Suprapubic skin (tissue), 4 donors: Measurements from ENCODE around the gene SYNE3. TPM values are rescaled to one million over a fixed set of nuclear protein-coding genes. Genes with fewer than 3 reads are reported as not detected.

Source experiments
- DNase-seq, 2 donors: peaks; one replicate each; pipeline ENCODE4 v3.0.0-alpha.2; 2019; ENCODE audit warnings: low spot score in 2 of 2
- H3K27ac ChIP-seq: fragments of 200-600 bp; sonication (generic); one replicate; pipeline ENCODE4 v1.5.1; 2019
- H3K27me3 ChIP-seq: fragments of 200-600 bp; sonication (generic); one replicate; pipeline ENCODE4 v1.5.1; 2019
- H3K36me3 ChIP-seq: fragments of 200-600 bp; sonication (generic); one replicate; pipeline ENCODE4 v1.5.1; 2019
- H3K4me1 ChIP-seq: fragments of 200-600 bp; sonication (generic); one replicate; pipeline ENCODE4 v1.5.1; 2019
- H3K4me3 ChIP-seq: fragments of 200-600 bp; sonication (generic); one replicate; pipeline ENCODE4 v1.5.1; 2019; ENCODE audit warnings: mild to moderate bottlenecking
- H3K9me3 ChIP-seq: fragments of 200-600 bp; sonication (generic); one replicate; pipeline ENCODE4 v1.5.1; 2019
- CTCF ChIP-seq, 2 donors: fragments of 200-600 bp in 1 of 2; fragments of 450-650 bp in 1 of 2; sonication (generic) in 1 of 2; IDR thresholded peaks; one replicate each; pipeline ENCODE4 v1.5.1; 2016 to 2019; ENCODE audit warnings: antibody characterized with exemption in 2 of 2, mild to moderate bottlenecking in 1 of 2, moderate library complexity in 1 of 2
- EP300 ChIP-seq: sonication (generic); formaldehyde crosslinking; IDR thresholded peaks from one replicate; pipeline ENCODE4 v1.6.1; 2017; ENCODE audit warnings: antibody characterized with exemption
- POLR2A ChIP-seq, 2 donors: fragments of 450-650 bp; IDR thresholded peaks; one replicate each; pipeline ENCODE4 v1.6.1; 2017; ENCODE audit warnings: antibody characterized with exemption in 2 of 2, mild to moderate bottlenecking in 2 of 2, moderate library complexity in 2 of 2
- POLR2AphosphoS5 ChIP-seq, 3 donors: sonication (generic); formaldehyde crosslinking; IDR thresholded peaks; one replicate each; pipeline ENCODE4 v1.6.1; 2017; ENCODE audit warnings: antibody characterized with exemption in 3 of 3
- WGBS: methylation state at CpG from one replicate; pipeline ENCODE4 v1.1.5; 2018; 5-methylcytosine and 5-hydroxymethylcytosine counted together
- total RNA-seq, 4 donors: library from RNA; depleted of rRNA; stranded (reverse); fragments of >200 nt; gene quantifications; one replicate each; pipeline ENCODE4 v1.1.0, GENCODE V29; 2016

The SYNE3 gene
- total RNA-seq, 4 donors from 2014 or later, result 9.1 to 21.4 (median 12.8) TPM

GRCh38 chr14:95529216-95529615 lies 12.8 kb upstream of the SYNE3 start:
- Histone ChIP-seq H3K4me3 (no peak overlapping the region), H3K27me3 (no peaks in the 10 kb centered on the region), H3K27ac (no peak overlapping the region), H3K4me1 (peaks cover 71% of the 10 kb centered on the region), H3K36me3 (no peaks in the 10 kb centered on the region), H3K9me3 (no peaks in the 10 kb centered on the region)
- DNase-seq, result peak in 1 of 2 donors; percentile 26
- 86% methylated on average over 7 of the region's 7 CpGs for WGBS
- TF ChIP-seq CTCF (IDR thresholded peaks at IDR 0.05), result no peak
- TF ChIP-seq POLR2AphosphoS5 (IDR thresholded peaks at IDR 0.05), result no peak
- no peak for TF ChIP-seq EP300
- TF ChIP-seq POLR2A (IDR thresholded peaks at IDR 0.05), result no peak

GRCh38 chr14:95527387-95528002 lies 11.0 kb upstream of the SYNE3 start:
- H3K4me1 ChIP-seq, result peaks cover 70% of the 10 kb centered on the region
- H3K36me3 ChIP-seq, result no peaks in the 10 kb centered on the region
- H3K4me3 ChIP-seq, result no peak overlapping the region
- WGBS, result 49% methylated on average over 4 of the region's 4 CpGs
- H3K27me3 ChIP-seq, result no peaks in the 10 kb centered on the region
- no peak for DNase-seq
- H3K9me3 ChIP-seq, result no peaks in the 10 kb centered on the region
- H3K27ac ChIP-seq, result peak overlapping the region; percentile 78
- TF ChIP-seq POLR2A (IDR thresholded peaks at IDR 0.05) (no peak), CTCF (IDR thresholded peaks at IDR 0.05) (peak; percentile 71 to 73), EP300 (no peak), POLR2AphosphoS5 (IDR thresholded peaks at IDR 0.05) (peak in 1 of 3 donors; percentile 40)

DNA sequence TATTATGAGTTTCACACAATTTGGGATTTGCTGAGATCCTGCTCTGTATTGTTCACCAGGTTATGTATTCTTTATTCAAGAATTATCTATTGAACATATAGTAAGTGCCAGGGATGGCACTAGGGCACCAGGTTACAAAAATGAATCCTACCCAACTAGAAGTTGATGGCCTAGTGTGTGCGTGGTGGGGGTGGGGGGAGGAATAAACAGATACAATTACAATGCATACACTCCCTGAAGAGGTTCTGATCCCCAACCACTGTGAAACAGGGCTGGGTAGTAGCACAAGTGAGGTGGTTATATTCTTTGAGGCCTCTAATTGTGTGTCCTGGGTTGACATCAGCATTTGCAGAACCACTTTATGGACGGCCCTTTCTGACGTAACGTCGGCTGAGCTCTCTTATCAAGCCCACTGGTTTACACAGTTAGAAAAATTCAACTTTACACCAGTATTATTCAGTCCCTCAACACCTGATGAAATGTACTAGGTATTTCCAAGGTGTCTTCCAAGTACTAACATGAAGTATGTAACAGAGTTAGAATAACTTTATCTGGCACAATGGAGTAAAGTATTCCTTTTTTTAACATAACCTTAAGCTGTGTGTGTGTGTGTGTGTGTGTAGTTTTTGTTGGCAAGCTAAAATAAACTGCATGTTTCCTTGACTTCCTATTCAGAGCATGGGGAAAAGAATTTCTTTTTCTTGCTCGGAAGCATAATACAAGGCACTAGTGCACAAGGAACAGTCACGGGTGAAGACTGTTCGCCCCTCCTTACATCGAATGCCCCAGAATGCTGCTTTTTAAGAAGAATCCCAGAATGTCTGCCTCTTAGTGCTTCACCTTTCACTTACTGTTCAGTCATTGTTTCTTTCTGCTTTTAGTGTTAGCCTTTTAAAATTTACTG lies 10.3 kb upstream of the SYNE3 start:
- Histone ChIP-seq H3K27me3 (no peaks in the 10 kb centered on the region), H3K4me3 (no peak overlapping the region), H3K36me3 (no peaks in the 10 kb centered on the region), H3K9me3 (no peaks in the 10 kb centered on the region), H3K4me1 (peaks cover 62% of the 10 kb centered on the region), H3K27ac (peak overlapping the region; percentile 78)
- TF ChIP-seq POLR2A (IDR thresholded peaks at IDR 0.05) (no peak), POLR2AphosphoS5 (IDR thresholded peaks at IDR 0.05) (no peak), CTCF (IDR thresholded peaks at IDR 0.05) (no peak), EP300 (no peak)
- no peak for DNase-seq
- 38% methylated on average over 9 of the region's 9 CpGs for WGBS

GRCh38 chr14:95525999-95526398 lies 9.5 kb upstream of the SYNE3 start:
- Histone ChIP-seq H3K9me3 (no peaks in the 10 kb centered on the region), H3K27ac (no peak overlapping the region), H3K4me3 (no peak overlapping the region), H3K27me3 (no peaks in the 10 kb centered on the region), H3K4me1 (peaks cover 55% of the 10 kb centered on the region), H3K36me3 (no peaks in the 10 kb centered on the region)
- WGBS, result 75% methylated on average over 5 of the region's 5 CpGs
- DNase-seq, result no peak
- TF ChIP-seq POLR2A (IDR thresholded peaks at IDR 0.05) (no peak), POLR2AphosphoS5 (IDR thresholded peaks at IDR 0.05) (no peak), CTCF (IDR thresholded peaks at IDR 0.05) (no peak), EP300 (no peak)
